Suprapubic skin (tissue), 4 donors: Measurements from ENCODE around the gene CMC1.

Source experiments
- EP300 ChIP-seq: sonication (generic); formaldehyde crosslinking; IDR thresholded peaks from one replicate; pipeline ENCODE4 v1.6.1; 2017; ENCODE audit warnings: antibody characterized with exemption
- POLR2AphosphoS5 ChIP-seq, 3 donors: sonication (generic); formaldehyde crosslinking; IDR thresholded peaks; one replicate each; pipeline ENCODE4 v1.6.1; 2017; ENCODE audit warnings: antibody characterized with exemption in 3 of 3
- TF ChIP-seq, protein P1 (sequence below), 2 donors: fragments of 200-600 bp in 1 of 2; fragments of 450-650 bp in 1 of 2; sonication (generic) in 1 of 2; IDR thresholded peaks; one replicate each; pipeline ENCODE4 v1.5.1; 2016 to 2019; ENCODE audit warnings: antibody characterized with exemption in 2 of 2, mild to moderate bottlenecking in 1 of 2, moderate library complexity in 1 of 2

DNA sequence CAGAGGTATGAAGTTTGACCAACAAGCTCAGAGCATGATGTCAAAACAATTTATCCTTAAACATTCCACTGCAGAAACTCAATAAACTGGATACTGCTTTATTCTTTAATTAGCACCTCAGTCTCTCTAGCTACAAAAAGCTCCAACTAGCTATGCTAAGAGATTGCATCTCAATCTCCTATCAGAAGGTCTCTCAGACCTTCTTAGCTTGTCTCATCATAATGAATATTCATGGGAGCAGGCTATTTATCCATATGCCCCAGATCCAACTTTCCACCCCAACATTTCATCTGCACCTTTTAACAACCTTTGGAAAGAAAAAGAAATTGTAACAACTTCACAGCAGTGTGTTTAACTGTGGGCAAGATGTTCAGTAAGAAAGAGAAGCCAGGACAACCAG, 95.8 kb downstream of the CMC1 start:
- TF ChIP-seq, protein P1, sequence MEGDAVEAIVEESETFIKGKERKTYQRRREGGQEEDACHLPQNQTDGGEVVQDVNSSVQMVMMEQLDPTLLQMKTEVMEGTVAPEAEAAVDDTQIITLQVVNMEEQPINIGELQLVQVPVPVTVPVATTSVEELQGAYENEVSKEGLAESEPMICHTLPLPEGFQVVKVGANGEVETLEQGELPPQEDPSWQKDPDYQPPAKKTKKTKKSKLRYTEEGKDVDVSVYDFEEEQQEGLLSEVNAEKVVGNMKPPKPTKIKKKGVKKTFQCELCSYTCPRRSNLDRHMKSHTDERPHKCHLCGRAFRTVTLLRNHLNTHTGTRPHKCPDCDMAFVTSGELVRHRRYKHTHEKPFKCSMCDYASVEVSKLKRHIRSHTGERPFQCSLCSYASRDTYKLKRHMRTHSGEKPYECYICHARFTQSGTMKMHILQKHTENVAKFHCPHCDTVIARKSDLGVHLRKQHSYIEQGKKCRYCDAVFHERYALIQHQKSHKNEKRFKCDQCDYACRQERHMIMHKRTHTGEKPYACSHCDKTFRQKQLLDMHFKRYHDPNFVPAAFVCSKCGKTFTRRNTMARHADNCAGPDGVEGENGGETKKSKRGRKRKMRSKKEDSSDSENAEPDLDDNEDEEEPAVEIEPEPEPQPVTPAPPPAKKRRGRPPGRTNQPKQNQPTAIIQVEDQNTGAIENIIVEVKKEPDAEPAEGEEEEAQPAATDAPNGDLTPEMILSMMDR (IDR thresholded peaks at IDR 0.05), result no peak
- no peak for TF ChIP-seq POLR2AphosphoS5 (IDR thresholded peaks at IDR 0.05)
- no peak for TF ChIP-seq EP300
